ENCODE data around the gene PTGER3. TPM values are rescaled to one million over a fixed set of nuclear protein-coding genes. Genes with fewer than 3 reads are reported as not detected.

PTGER3 gene
- total and polyA plus RNA-seq, 3 donors from 2014 or later = 0.31 to 3.6 (median 0.43) TPM

DNA sequence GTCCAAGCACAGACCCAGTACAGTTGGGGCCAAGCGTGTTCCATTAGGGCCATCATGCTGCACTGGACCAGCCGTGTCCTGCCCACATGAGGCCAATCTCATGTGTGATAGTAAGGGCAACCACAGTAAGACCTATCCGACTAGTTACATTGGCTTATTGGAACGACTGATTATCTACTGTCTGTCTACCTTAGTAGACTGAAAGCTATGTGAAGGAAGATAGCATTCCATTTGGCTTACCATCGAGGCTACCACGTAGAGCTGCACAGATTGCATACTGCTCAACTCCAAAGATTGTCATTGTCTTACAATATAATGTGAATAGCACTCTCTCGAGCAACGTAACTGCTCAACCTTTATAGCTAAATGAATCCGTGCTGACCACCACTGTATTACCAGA is 10.6 kb downstream of the PTGER3 start:
- DNase-seq = no peak
- Histone ChIP-seq H3K36me3 (ENCODE audit: low read depth, missing control alignments) (no peaks in the 10 kb centered on the region), H3K27me3 (no peaks in the 10 kb centered on the region), H3K4me3 (no peak overlapping the region), H3K9me3 (no peaks in the 10 kb centered on the region), H3K4me1 (no peaks in the 10 kb centered on the region), H3K27ac (no peak overlapping the region)
- WGBS, 2 donors = 91 to 97% methylated on average over 8 to 9 of the region's 9 CpGs
- TF ChIP-seq, protein P1, sequence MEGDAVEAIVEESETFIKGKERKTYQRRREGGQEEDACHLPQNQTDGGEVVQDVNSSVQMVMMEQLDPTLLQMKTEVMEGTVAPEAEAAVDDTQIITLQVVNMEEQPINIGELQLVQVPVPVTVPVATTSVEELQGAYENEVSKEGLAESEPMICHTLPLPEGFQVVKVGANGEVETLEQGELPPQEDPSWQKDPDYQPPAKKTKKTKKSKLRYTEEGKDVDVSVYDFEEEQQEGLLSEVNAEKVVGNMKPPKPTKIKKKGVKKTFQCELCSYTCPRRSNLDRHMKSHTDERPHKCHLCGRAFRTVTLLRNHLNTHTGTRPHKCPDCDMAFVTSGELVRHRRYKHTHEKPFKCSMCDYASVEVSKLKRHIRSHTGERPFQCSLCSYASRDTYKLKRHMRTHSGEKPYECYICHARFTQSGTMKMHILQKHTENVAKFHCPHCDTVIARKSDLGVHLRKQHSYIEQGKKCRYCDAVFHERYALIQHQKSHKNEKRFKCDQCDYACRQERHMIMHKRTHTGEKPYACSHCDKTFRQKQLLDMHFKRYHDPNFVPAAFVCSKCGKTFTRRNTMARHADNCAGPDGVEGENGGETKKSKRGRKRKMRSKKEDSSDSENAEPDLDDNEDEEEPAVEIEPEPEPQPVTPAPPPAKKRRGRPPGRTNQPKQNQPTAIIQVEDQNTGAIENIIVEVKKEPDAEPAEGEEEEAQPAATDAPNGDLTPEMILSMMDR (IDR thresholded peaks at IDR 0.05) = no peak
- intact Hi-C loops (cut with DNase I; ENCODE audit: low total_unique reads) = no loop called here

DNA sequence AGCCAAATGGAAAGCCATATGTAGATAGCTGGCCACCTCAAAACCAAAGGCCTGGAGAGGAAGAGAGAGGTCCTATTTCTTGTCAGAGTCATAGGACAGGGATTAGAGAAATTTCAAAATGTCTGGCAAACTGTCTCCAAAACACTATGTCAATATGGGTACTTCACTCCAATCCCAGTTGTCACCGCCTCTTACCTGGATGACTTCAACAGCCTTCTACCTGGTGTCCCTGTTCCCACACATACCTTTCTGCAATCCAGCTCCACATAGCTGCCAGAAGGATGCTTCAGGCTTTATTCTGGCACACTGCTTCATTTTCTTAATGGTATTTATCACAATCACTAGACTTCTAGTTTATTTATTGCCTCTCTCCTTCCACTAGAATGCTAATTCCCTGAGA is 14.5 kb downstream of the PTGER3 start:
- WGBS, 2 donors = 94 to 100% methylated on average over 1 of the region's 1 CpG
- TF ChIP-seq POLR2A (IDR thresholded peaks at IDR 0.05) = no peak
- TF ChIP-seq, protein P1 (IDR thresholded peaks at IDR 0.05) = no peak
- Histone ChIP-seq H3K27me3 (no peaks in the 10 kb centered on the region), H3K4me1 (no peaks in the 10 kb centered on the region), H3K4me3 (no peak overlapping the region), H3K36me3 (ENCODE audit: low read depth, missing control alignments) (no peaks in the 10 kb centered on the region), H3K27ac (no peak overlapping the region), H3K9me3 (no peaks in the 10 kb centered on the region)
- DNase-seq = no peak
- intact Hi-C loops (cut with DNase I; ENCODE audit: low total_unique reads) = no loop called here

DNA sequence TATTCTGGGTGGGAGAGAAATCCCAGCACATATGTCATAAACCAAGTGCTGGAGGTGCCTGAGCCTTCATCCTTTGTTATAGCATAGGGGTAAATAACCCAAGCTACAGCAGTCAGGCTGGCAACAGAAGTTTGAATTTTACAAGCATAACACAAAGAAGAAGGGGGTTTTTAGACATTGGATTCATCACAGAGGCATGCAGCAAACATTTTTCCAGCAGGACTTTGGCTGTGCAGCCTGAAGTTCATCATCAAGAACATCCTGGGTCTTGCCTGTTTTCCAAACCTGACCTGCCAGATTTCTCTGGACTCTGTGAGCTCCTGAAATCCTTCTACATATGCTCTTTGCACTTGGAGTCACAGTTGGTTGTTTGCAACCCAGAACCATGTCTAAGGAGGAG is 16.2 kb downstream of the PTGER3 start:
- DNase-seq = no peak
- TF ChIP-seq POLR2A (IDR thresholded peaks at IDR 0.05) = no peak
- TF ChIP-seq, protein P1 (IDR thresholded peaks at IDR 0.05) = no peak
- Histone ChIP-seq H3K9me3 (no peaks in the 10 kb centered on the region), H3K27me3 (no peaks in the 10 kb centered on the region), H3K27ac (no peak overlapping the region), H3K36me3 (ENCODE audit: low read depth, missing control alignments) (no peaks in the 10 kb centered on the region), H3K4me1 (no peaks in the 10 kb centered on the region), H3K4me3 (no peak overlapping the region)
- intact Hi-C loops (cut with DNase I; ENCODE audit: low total_unique reads) = no loop called here

DNA sequence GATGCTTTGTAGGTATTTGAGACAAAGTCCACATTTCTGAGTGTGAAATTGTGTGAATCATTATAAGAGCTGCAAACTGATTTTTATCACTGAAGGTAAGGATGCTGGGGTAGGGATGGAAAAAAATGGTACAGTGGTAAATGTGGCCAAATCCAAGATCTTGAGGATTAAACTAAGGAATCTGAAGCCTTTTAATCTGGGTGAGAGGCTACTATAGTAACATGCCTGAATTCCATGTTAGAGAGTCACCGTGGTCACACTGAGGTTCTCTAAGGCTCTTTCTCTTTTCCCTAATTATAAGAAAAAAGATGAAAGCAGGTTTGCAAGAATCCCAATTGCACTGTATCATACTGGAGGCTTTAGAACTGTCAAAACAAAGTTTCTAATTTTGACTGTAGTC is 17.6 kb downstream of the PTGER3 start:
- WGBS, 2 donors = 84 to 98% methylated on average over 1 of the region's 1 CpG
- Histone ChIP-seq H3K27me3 (no peaks in the 10 kb centered on the region), H3K4me3 (no peak overlapping the region), H3K9me3 (no peaks in the 10 kb centered on the region), H3K27ac (no peak overlapping the region), H3K36me3 (ENCODE audit: low read depth, missing control alignments) (no peaks in the 10 kb centered on the region), H3K4me1 (no peaks in the 10 kb centered on the region)
- DNase-seq = no peak
- intact Hi-C loops (cut with DNase I; ENCODE audit: low total_unique reads) = no loop called here
- TF ChIP-seq, protein P1 (IDR thresholded peaks at IDR 0.05) = no peak
- no peak for TF ChIP-seq POLR2A (IDR thresholded peaks at IDR 0.05)

DNA sequence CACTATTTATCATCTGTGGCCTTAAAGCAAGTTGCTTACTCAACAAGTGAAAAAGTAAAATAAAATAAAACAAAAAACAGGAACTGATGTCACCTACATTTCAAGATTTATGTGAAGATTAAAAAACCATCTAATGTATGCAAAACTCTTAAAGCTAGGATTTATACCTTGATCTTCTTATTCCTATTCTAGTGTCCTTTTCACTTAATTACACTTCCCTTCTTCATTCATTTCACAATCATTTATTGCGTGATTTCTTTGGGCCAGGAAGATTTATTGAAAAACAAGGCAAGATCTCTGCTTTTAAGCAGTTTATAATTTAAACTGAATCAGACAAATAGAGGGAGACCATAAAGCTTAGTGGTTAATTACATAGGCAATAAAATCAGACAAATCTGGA is 18.6 kb downstream of the PTGER3 start:
- 94 to 98% methylated on average over 1 of the region's 1 CpG for WGBS, 2 donors
- H3K4me3 ChIP-seq = no peak overlapping the region
- intact Hi-C loops (cut with DNase I; ENCODE audit: low total_unique reads) = no loop called here

More for the DNA sequence above, 18.6 kb downstream of the PTGER3 start:
- TF ChIP-seq POLR2A (IDR thresholded peaks at IDR 0.05) = no peak
- TF ChIP-seq, protein P1 (IDR thresholded peaks at IDR 0.05) = no peak
- Histone ChIP-seq H3K27me3 (no peaks in the 10 kb centered on the region), H3K4me1 (no peaks in the 10 kb centered on the region), H3K27ac (no peak overlapping the region), H3K36me3 (ENCODE audit: low read depth, missing control alignments) (no peaks in the 10 kb centered on the region), H3K9me3 (no peaks in the 10 kb centered on the region)
- no peak for DNase-seq

All from testis (tissue), 3 donors.